Astrocyte (in vitro differentiated cells and primary cell): ENCODE measurements around the gene TXNDC17. TPM values are rescaled to one million over a fixed set of nuclear protein-coding genes. Genes with fewer than 3 reads are reported as not detected.

Experiments used
- microRNA-seq: library from miRNA; unstranded; fragments of <30 nt; microRNA quantifications from one replicate; pipeline ENCODE4 v1.2.0, GENCODE V29; 2020
- total RNA-seq: library from RNA; stranded (reverse); gene quantifications from 2 replicates; pipeline ENCODE4 v1.2.1, GENCODE V29; 2021

Gene TXNDC17
- total RNA-seq, 1 donor from 2014 or later, result 158 TPM

Small RNA genes lying within 50 kb of the gene (microRNA-seq; reads per million reads assigned to microRNA genes)
- gene MIR4520-1 (not detected), gene MIR4520-2 (not detected)

Other genes starting within 250 kb of the TXNDC17 start
- gene AIPL1, start 205.9 kb upstream of the TXNDC17 start, total RNA-seq, result not detected in 2 replicates
- 1.1 and 2.6 TPM in 2 replicates for gene PIMREG, start 196.6 kb upstream of the TXNDC17 start, total RNA-seq
- 1.0 and 1.3 TPM in 2 replicates for gene PITPNM3, start 84.5 kb upstream of the TXNDC17 start, total RNA-seq
- gene KIAA0753, start 349 bp upstream of the TXNDC17 start, total RNA-seq, result 23.3 and 25.4 TPM in 2 replicates
- 21.0 and 22.8 TPM in 2 replicates for gene MED31, start 10.5 kb downstream of the TXNDC17 start, total RNA-seq
- gene C17orf100, start 10.7 kb downstream of the TXNDC17 start, total RNA-seq, result 3.1 and 4.1 TPM in 2 replicates
- gene SLC13A5, start 72.3 kb downstream of the TXNDC17 start, total RNA-seq, result 6.9 and 13.2 TPM in 2 replicates
- 50.9 and 69.6 TPM in 2 replicates for gene XAF1, start 115.0 kb downstream of the TXNDC17 start, total RNA-seq
- 0.93 and 1.2 TPM in 2 replicates for gene FBXO39, start 135.2 kb downstream of the TXNDC17 start, total RNA-seq
- not detected in 2 replicates for gene TEKT1, start 190.7 kb downstream of the TXNDC17 start, total RNA-seq